Measurements from ENCODE around the gene UQCC3. TPM values are rescaled to one million over a fixed set of nuclear protein-coding genes. Genes with fewer than 3 reads are reported as not detected.

UQCC3 gene
- total and polyA plus RNA-seq, 2 donors (not counting 3 experiments of a cell fraction or from before 2014, with no cell fraction given) = 8.6 to 15.5 TPM

GRCh38 chr11:62694455-62695167 is 23.1 kb downstream of the UQCC3 start:
- H3K9me1 ChIP-seq (replicated peaks; ENCODE audit: control insufficient read depth, extremely low read depth, insufficient read depth, low read length) = no peaks in the 10 kb centered on the region
- intact Hi-C loops (cut with micrococcal nuclease) (loop anchor here (1.0 to 2.0 kb wide), 3 partner anchors 14 to 299 kb away; no protein-coding TSS in a partner anchor), dilution Hi-C loops (cut with MboI; ENCODE audit: extremely low pct_ligation_motif_present, low sequenced_read_pairs) (no loop called here)
- FAIRE-seq = peak; percentile 93
- no TSS peak for BruUV-seq (replicated peaks)
- no peak overlapping the region for H3K9ac ChIP-seq (replicated peaks; ENCODE audit: extremely low read depth, insufficient read depth, low read length)
- H3K27me3 ChIP-seq (ENCODE audit: control insufficient read depth in 2 of 2, insufficient read depth in 2 of 2, low read length in 2 of 2) = no peaks in the 10 kb centered on the region
- no peaks in the 10 kb centered on the region for H4K20me1 ChIP-seq (replicated peaks; ENCODE audit: control insufficient read depth, extremely low read depth, insufficient read depth, low read length)
- H3K9me3 ChIP-seq (replicated peaks; ENCODE audit: control insufficient read depth, insufficient read depth, low read length) = no peaks in the 10 kb centered on the region
- POLR2A ChIA-PET = interaction anchor here (1.1 kb wide), 1 partner anchor 30 kb away, joined by 3 read pairs; the partner anchor contains the start of genes C11orf98 and CSKMT
- no peaks in the 10 kb centered on the region for H3K79me2 ChIP-seq (ENCODE audit: control insufficient read depth, insufficient read depth, low read length)
- CTCF ChIA-PET = interaction anchor here (0.5 to 8.0 kb wide), 26 partner anchors 11 to 315 kb away, joined by 3 to 118 read pairs (median 4); partner anchors contain the start of genes B3GAT3, C11orf98, CSKMT and EEF1G
- H3K4me3 ChIP-seq (replicated peaks in 1 of 3; ENCODE audit: insufficient read depth in 1 of 3, low read depth in 1 of 3, low read length in 3 of 3) = no peak overlapping the region
- H3K36me3 ChIP-seq (ENCODE audit: control insufficient read depth in 2 of 2, extremely low read depth in 1 of 2, insufficient read depth in 2 of 2, low read length in 2 of 2) = peaks cover 5 to 23% of the 10 kb centered on the region in 2 experiments
- peak; percentile 68 for DNase-seq (ENCODE audit: low read depth, low spot score)
- no peaks in the 10 kb centered on the region for H3K4me1 ChIP-seq (ENCODE audit: control insufficient read depth, extremely low read depth, insufficient read depth, low read length)
- no peak overlapping the region for H3K4me2 ChIP-seq (ENCODE audit: insufficient read depth, low read length)
- no peak overlapping the region for H2AFZ ChIP-seq (ENCODE audit: low read depth, low read length)
- no peak for TF ChIP-seq FOS (IDR thresholded peaks at IDR 0.05; ENCODE audit: borderline replicate concordance, insufficient read depth, low read length)
- TF ChIP-seq, protein P1, sequence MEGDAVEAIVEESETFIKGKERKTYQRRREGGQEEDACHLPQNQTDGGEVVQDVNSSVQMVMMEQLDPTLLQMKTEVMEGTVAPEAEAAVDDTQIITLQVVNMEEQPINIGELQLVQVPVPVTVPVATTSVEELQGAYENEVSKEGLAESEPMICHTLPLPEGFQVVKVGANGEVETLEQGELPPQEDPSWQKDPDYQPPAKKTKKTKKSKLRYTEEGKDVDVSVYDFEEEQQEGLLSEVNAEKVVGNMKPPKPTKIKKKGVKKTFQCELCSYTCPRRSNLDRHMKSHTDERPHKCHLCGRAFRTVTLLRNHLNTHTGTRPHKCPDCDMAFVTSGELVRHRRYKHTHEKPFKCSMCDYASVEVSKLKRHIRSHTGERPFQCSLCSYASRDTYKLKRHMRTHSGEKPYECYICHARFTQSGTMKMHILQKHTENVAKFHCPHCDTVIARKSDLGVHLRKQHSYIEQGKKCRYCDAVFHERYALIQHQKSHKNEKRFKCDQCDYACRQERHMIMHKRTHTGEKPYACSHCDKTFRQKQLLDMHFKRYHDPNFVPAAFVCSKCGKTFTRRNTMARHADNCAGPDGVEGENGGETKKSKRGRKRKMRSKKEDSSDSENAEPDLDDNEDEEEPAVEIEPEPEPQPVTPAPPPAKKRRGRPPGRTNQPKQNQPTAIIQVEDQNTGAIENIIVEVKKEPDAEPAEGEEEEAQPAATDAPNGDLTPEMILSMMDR (IDR thresholded peaks at IDR 0.05; ENCODE audit: extremely low read depth in 1 of 2, insufficient read depth in 1 of 2, low read depth in 1 of 2, low read length in 2 of 2) = peak; percentile 80 to 83
- no peak overlapping the region for H3K27ac ChIP-seq (ENCODE audit: insufficient read depth, low read depth, low read length)

DNA sequence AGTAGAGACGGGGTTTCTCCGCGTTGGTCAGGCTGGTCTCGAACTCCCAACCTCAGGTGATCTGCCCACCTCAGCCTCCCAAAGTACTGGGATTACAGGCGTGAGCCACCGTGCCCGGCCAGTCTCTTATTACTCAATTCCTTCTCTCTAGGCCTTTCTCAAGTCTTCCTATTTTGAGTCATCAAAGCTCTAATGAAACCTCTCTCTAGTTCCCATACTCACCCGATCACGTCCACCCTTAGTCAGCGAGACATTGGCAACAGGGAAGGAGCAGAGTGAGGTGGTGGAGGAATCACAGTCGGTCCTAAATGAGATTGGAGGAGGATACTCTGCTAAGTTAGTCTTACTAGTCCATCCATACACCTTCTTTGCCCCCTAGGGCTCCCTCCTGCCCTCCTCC is 30.8 kb downstream of the UQCC3 start:
- H3K4me3 ChIP-seq (replicated peaks in 1 of 3; ENCODE audit: insufficient read depth in 1 of 3, low read depth in 1 of 3, low read length in 3 of 3) = no peak overlapping the region
- H3K4me2 ChIP-seq (ENCODE audit: insufficient read depth, low read length) = no peak overlapping the region
- TF ChIP-seq GATA2 (IDR thresholded peaks at IDR 0.05; ENCODE audit: insufficient read depth, insufficient read length, low read depth, low read length) (no peak), EZH2 (IDR thresholded peaks at IDR 0.05; ENCODE audit: borderline replicate concordance, low read depth, low read length, severe bottlenecking) (no peak), POLR2AphosphoS5 (IDR thresholded peaks at IDR 0.05; ENCODE audit: insufficient read depth, low read depth, low read length) (no peak), FOS (IDR thresholded peaks at IDR 0.05; ENCODE audit: borderline replicate concordance, insufficient read depth, low read length) (no peak), MAX (IDR thresholded peaks at IDR 0.05; ENCODE audit: insufficient read depth, insufficient read length) (no peak), JUN (IDR thresholded peaks at IDR 0.05; ENCODE audit: borderline replicate concordance, insufficient read depth, insufficient read length, low read depth) (no peak), POLR2A (IDR thresholded peaks at IDR 0.05; ENCODE audit: low read depth, low read length) (no peak), MYC (IDR thresholded peaks at IDR 0.05; ENCODE audit: low read depth, low read length) (no peak)
- TF ChIP-seq, protein P1 (IDR thresholded peaks at IDR 0.05; ENCODE audit: extremely low read depth in 1 of 2, insufficient read depth in 1 of 2, low read depth in 1 of 2, low read length in 2 of 2) = no peak
- no TSS peak for BruUV-seq (replicated peaks)
- H3K36me3 ChIP-seq (ENCODE audit: control insufficient read depth in 2 of 2, extremely low read depth in 1 of 2, insufficient read depth in 2 of 2, low read length in 2 of 2) = no peaks in the 10 kb centered on the region
- no peaks in the 10 kb centered on the region for H4K20me1 ChIP-seq (replicated peaks; ENCODE audit: control insufficient read depth, extremely low read depth, insufficient read depth, low read length)
- CTCF ChIA-PET = interaction anchor here (2.5 kb wide), 1 partner anchor 21 kb away, joined by 8 read pairs; no protein-coding TSS in a partner anchor
- H2AFZ ChIP-seq (ENCODE audit: low read depth, low read length) = no peak overlapping the region
- dilution Hi-C loops (cut with MboI; ENCODE audit: extremely low pct_ligation_motif_present, low sequenced_read_pairs) = no loop called here
- DNase-seq (ENCODE audit: low read depth, low spot score) (no peak), FAIRE-seq (no peak)
- no peaks in the 10 kb centered on the region for H3K9me3 ChIP-seq (replicated peaks; ENCODE audit: control insufficient read depth, insufficient read depth, low read length)
- no peaks in the 10 kb centered on the region for H3K27me3 ChIP-seq (ENCODE audit: control insufficient read depth in 2 of 2, insufficient read depth in 2 of 2, low read length in 2 of 2)
- H3K4me1 ChIP-seq (ENCODE audit: control insufficient read depth, extremely low read depth, insufficient read depth, low read length) = peaks cover 13% of the 10 kb centered on the region
- no peaks in the 10 kb centered on the region for H3K9me1 ChIP-seq (replicated peaks; ENCODE audit: control insufficient read depth, extremely low read depth, insufficient read depth, low read length)
- POLR2A ChIA-PET = no interaction called here
- H3K9ac ChIP-seq (replicated peaks; ENCODE audit: extremely low read depth, insufficient read depth, low read length) = no peak overlapping the region
- H3K79me2 ChIP-seq (ENCODE audit: control insufficient read depth, insufficient read depth, low read length) = no peaks in the 10 kb centered on the region
- no peak overlapping the region for H3K27ac ChIP-seq (ENCODE audit: insufficient read depth, low read depth, low read length)
- intact Hi-C loops (cut with micrococcal nuclease) = no loop called here

Data from endothelial cell of umbilical vein (primary cell).